A549 (cell line): ENCODE data around the gene PPP6R1. TPM values are rescaled to one million over a fixed set of nuclear protein-coding genes. Genes with fewer than 3 reads are reported as not detected.

Experiments used
- ATAC-seq, 2 experiments: fragments of 200-7000 bp in 1 of 2; fragments of >200 bp in 1 of 2; cut with Nextera tagmentation in 1 of 2; cut with Tn5 transposase in 1 of 2; 3 replicates each; pipeline versions ENCODE4 v1.8.0 to v1.9.1; 2018 to 2020; ENCODE audit warnings: mild to moderate bottlenecking in 1 of 2, moderate library complexity in 1 of 2
- CTCF ChIA-PET: fragments of 300-600 bp; sonication (Branson Sonifier 250); formaldehyde crosslinking; extraction: SDS; loops from one replicate; lab custom pipeline; 2021; ENCODE audit warnings: antibody characterized with exemption, inconsistent platforms; lab: Yijun Ruan, JAX
- POLR2A ChIA-PET: fragments of 350-600 bp; formaldehyde crosslinking; extraction: SDS; loops from one replicate; lab custom pipeline; 2021; ENCODE audit warnings: antibody characterized with exemption, inconsistent platforms; lab: Yijun Ruan, JAX
- DNase-seq, 2 experiments: peaks; one replicate each; pipeline versions ENCODE4 v3.0.0 to v3.0.0-alpha.2; 2011 to 2016; ENCODE audit warnings: low read depth in 1 of 2, low spot score in 1 of 2
- FAIRE-seq: peaks from 2 replicates; lab custom pipeline; 2011; peaks lifted over from hg19 to GRCh38; lab: Jason Lieb, UNC
- H3K27ac ChIP-seq, 2 experiments: fragments of >200 bp; sonication (Bioruptor Twin); formaldehyde crosslinking; 3 replicates each; pipeline ENCODE4 v1.5.1; 2016 to 2017
- H3K4me1 ChIP-seq: fragments of >200 bp; sonication (Bioruptor Twin); formaldehyde crosslinking; 3 replicates; pipeline ENCODE4 v1.6.1; 2016
- H3K4me2 ChIP-seq: fragments of >200 bp; sonication (Bioruptor Twin); formaldehyde crosslinking; 3 replicates; pipeline ENCODE4 v1.6.1; 2016
- H3K4me3 ChIP-seq: fragments of >200 bp; sonication (Bioruptor Twin); formaldehyde crosslinking; 3 replicates; pipeline ENCODE4 v1.5.1; 2016
- H3K9me3 ChIP-seq: fragments of >200 bp; sonication (Bioruptor Twin); formaldehyde crosslinking; 3 replicates; pipeline ENCODE4 v1.6.1; 2016
- CBX8 ChIP-seq: fragments of 200-600 bp; sonication (generic); IDR thresholded peaks from 2 replicates; pipeline ENCODE4 v1.6.1; 2016
- CEBPB ChIP-seq, 2 experiments: fragments of >200 bp in 1 of 2; sonication (Bioruptor Twin) in 1 of 2; formaldehyde crosslinking in 1 of 2; IDR thresholded peaks; 2 replicates each; pipeline ENCODE4 v1.6.1; 2012 to 2016
- EHMT2 ChIP-seq: fragments of 200-600 bp; sonication (generic); IDR thresholded peaks from 2 replicates; pipeline ENCODE4 v1.6.1; 2016; ENCODE audit warnings: antibody characterized with exemption, low read depth, mild to moderate bottlenecking, moderate library complexity
- FOXS1 ChIP-seq: fragments of 250-450 bp; sonication (Bioruptor Pico); IDR thresholded peaks from 2 replicates; pipeline ENCODE4 v1.5.0; 2020; ENCODE audit warnings: mild to moderate bottlenecking, moderate library complexity
- HDAC2 ChIP-seq: fragments of 200-600 bp; sonication (generic); IDR thresholded peaks from 2 replicates; pipeline ENCODE4 v1.6.1; 2016
- HOXB13 ChIP-seq: fragments of 250-450 bp; sonication (Bioruptor Pico); IDR thresholded peaks from 2 replicates; pipeline ENCODE4 v1.5.0; 2020; ENCODE audit warnings: low read depth, mild to moderate bottlenecking, moderate library complexity
- KDM1A ChIP-seq: fragments of 200-600 bp; sonication (generic); IDR thresholded peaks from 2 replicates; pipeline ENCODE4 v1.6.1; 2016; ENCODE audit warnings: low read depth, mild to moderate bottlenecking
- MAFK ChIP-seq: fragments of 450-650 bp; IDR thresholded peaks from 2 replicates; pipeline ENCODE4 v1.6.1; 2014; ENCODE audit not compliant: partially characterized antibody
- MAZ ChIP-seq: fragments of 150-350 bp; IDR thresholded peaks from 2 replicates; pipeline ENCODE4 v1.6.1; 2014; ENCODE audit warnings: antibody characterized with exemption, low read depth, low read length, borderline replicate concordance
- NFE2L2 ChIP-seq: fragments of 150-350 bp; conservative IDR thresholded peaks from 2 replicates; pipeline ENCODE4 v1.6.1; 2014; ENCODE audit warnings: low read length
- NR3C1 ChIP-seq: fragments of >200 bp; sonication (Bioruptor Twin); formaldehyde crosslinking; IDR thresholded peaks from 3 replicates; pipeline ENCODE4 v1.6.1; 2017
- POLR2A ChIP-seq: IDR thresholded peaks from 2 replicates; pipeline ENCODE4 v1.6.1; 2012; ENCODE audit warnings: mild to moderate bottlenecking, low read length
- RCOR1 ChIP-seq: fragments of 150-350 bp; IDR thresholded peaks from 2 replicates; pipeline ENCODE4 v1.6.1; 2014; ENCODE audit warnings: antibody characterized with exemption, low read length, low read depth
- TFCP2L1 ChIP-seq: fragments of 250-450 bp; sonication (Bioruptor Pico); IDR thresholded peaks from 2 replicates; pipeline ENCODE4 v1.5.0; 2021; ENCODE audit warnings: mild to moderate bottlenecking
- WGBS: methylation state at CpG from one replicate; pipeline ENCODE4 v1.1.6; 2017; ENCODE audit errors: missing lambda C conversion rate; 5-methylcytosine and 5-hydroxymethylcytosine counted together
- polyA plus RNA-seq, 4 experiments: library from polyadenylated mRNA; depleted of rRNA in 3 of 4; stranded (reverse); fragments of >200 nt; fragmentation: RNase III in 1 of 4; extraction: RNeasy Plus Mini Kit Qiagen cat#74134 plus additional on column Dnase treatment in 1 of 4; gene quantifications; 2 replicates in 3 of 4; 3 replicates in 1 of 4; pipeline ENCODE4 v1.2.3, GENCODE V29; 2011 to 2017
- TF ChIP-seq, protein P1 (sequence below): fragments of 150-350 bp; IDR thresholded peaks from 2 replicates; pipeline ENCODE4 v1.6.1; 2014; ENCODE audit warnings: low read depth, mild to moderate bottlenecking, low read length
- TF ChIP-seq, protein P2 (sequence below): IDR thresholded peaks from 2 replicates; pipeline ENCODE4 v1.6.1; 2012
- TF ChIP-seq, protein P3 (sequence below): fragments of >200 bp; sonication (Bioruptor Twin); formaldehyde crosslinking; IDR thresholded peaks from 2 replicates; pipeline ENCODE4 v1.6.1; 2016

PPP6R1 gene
- polyA plus RNA-seq, 2 of the 4 experiments (the other 2 are of a cell fraction): 42.9 to 78.0 TPM

DNA sequence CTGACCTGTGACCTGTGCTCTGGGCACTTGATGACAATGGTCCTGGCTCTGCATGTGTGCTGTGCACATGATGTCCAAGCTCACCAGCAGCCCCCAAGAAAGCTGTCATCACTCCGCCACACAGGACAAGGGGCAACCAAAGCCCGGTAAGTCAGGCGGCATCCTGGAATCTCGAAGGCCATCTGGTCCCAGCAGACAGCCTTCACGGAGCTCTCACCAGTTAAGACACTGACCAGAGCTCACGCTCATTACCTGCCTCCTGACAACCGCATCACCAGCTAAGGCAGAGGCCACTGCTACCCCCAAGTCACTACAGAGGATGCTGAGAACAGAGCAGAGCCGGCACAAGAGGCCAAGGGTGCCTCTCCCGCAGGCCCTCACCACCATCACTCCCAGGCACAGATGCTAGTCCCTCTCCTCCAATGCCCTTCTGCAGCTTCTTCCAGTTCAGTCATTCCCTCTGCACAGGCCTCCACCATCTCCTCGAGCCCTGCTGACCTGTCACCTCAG is 10.6 kb downstream of the PPP6R1 start:
- DNase-seq (no peak), FAIRE-seq (no peak), ATAC-seq (peak in 1 of 2 experiments; percentile 3; a peak in 1 of 6 replicates)
- 89% methylated on average over 10 of the region's 10 CpGs for WGBS
- CTCF ChIA-PET: interaction anchor here (0.7 to 1.8 kb wide), 10 partner anchors 17 to 170 kb away, joined by 3 to 4 read pairs (median 3); partner anchors contain the start of gene DNAAF3
- Histone ChIP-seq H3K27ac (no peak overlapping the region), H3K4me1 (peaks cover 22% of the 10 kb centered on the region; the same call in 2 of the 3 replicates), H3K9me3 (no peaks in the 10 kb centered on the region), H3K4me2 (no peak overlapping the region), H3K4me3 (no peak overlapping the region)
- POLR2A ChIA-PET: interaction anchor here (1.0 kb wide), 1 partner anchor 32 kb away, joined by 3 read pairs; no protein-coding TSS in a partner anchor
- TF ChIP-seq RCOR1: no peak
- no peak for TF ChIP-seq HDAC2
- no peak for TF ChIP-seq TFCP2L1 (CRISPR knock-in tag)
- no peak for TF ChIP-seq EHMT2
- TF ChIP-seq KDM1A: no peak
- TF ChIP-seq POLR2A: no peak
- TF ChIP-seq CEBPB (IDR thresholded peaks at IDR 0.05): no peak
- TF ChIP-seq MAZ: no peak
- no peak for TF ChIP-seq NFE2L2
- TF ChIP-seq HOXB13: no peak

DNA sequence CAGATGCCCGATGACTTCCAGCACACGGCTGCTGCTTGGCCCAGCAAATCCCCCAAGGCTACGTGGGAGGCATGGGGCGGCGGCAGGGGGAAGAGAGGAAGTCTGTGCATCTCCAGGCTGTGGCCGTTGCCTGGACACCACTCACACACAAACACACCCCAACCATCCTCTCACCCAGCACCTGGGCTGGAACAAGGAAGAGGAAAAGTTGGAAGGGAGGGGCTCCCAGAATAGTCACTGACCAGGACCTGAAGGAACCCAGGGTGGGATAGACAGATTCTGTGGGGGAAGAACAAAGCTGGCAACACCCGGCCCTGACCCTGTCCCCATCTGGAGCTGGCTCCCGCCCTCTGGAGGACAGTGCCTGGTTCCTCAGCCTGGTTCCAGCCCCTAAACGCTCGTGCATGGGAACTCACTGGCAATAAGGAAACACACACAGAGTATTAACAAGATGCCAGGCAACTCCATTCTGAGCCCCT is 11.2 kb downstream of the PPP6R1 start:
- DNase-seq (peak; percentile 43 to 74), FAIRE-seq (no peak), ATAC-seq (peak; percentile 51 to 69)
- ChIA-PET CTCF (interaction anchor here (0.9 to 1.8 kb wide), 8 partner anchors 8 to 107 kb away, joined by 3 to 5 read pairs (median 3); partner anchors contain the start of gene DNAAF3), POLR2A (interaction anchor here (1.0 kb wide), 1 partner anchor 31 kb away, joined by 3 read pairs; no protein-coding TSS in a partner anchor)
- no peak for TF ChIP-seq RCOR1
- TF ChIP-seq CBX8: no peak
- TF ChIP-seq POLR2A: no peak
- TF ChIP-seq, protein P1, sequence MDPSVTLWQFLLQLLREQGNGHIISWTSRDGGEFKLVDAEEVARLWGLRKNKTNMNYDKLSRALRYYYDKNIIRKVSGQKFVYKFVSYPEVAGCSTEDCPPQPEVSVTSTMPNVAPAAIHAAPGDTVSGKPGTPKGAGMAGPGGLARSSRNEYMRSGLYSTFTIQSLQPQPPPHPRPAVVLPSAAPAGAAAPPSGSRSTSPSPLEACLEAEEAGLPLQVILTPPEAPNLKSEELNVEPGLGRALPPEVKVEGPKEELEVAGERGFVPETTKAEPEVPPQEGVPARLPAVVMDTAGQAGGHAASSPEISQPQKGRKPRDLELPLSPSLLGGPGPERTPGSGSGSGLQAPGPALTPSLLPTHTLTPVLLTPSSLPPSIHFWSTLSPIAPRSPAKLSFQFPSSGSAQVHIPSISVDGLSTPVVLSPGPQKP: no peak
- TF ChIP-seq, protein P2, sequence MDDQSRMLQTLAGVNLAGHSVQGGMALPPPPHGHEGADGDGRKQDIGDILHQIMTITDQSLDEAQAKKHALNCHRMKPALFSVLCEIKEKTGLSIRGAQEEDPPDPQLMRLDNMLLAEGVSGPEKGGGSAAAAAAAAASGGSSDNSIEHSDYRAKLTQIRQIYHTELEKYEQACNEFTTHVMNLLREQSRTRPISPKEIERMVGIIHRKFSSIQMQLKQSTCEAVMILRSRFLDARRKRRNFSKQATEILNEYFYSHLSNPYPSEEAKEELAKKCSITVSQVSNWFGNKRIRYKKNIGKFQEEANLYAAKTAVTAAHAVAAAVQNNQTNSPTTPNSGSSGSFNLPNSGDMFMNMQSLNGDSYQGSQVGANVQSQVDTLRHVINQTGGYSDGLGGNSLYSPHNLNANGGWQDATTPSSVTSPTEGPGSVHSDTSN: no peak
- TF ChIP-seq, protein P3, sequence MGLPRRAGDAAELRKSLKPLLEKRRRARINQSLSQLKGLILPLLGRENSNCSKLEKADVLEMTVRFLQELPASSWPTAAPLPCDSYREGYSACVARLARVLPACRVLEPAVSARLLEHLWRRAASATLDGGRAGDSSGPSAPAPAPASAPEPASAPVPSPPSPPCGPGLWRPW: no peak
- no peak for TF ChIP-seq NR3C1
- no peak for TF ChIP-seq HDAC2
- no peak overlapping the region for H3K4me3 ChIP-seq
- peak overlapping the region in 1 of 2 experiments; percentile 58; a peak in 2 of 6 replicates for H3K27ac ChIP-seq
- H3K4me2 ChIP-seq: no peak overlapping the region
- no peaks in the 10 kb centered on the region for H3K9me3 ChIP-seq
- WGBS: 52% methylated on average over 10 of the region's 10 CpGs
- peaks cover 22% of the 10 kb centered on the region; the same call in 2 of the 3 replicates for H3K4me1 ChIP-seq

DNA sequence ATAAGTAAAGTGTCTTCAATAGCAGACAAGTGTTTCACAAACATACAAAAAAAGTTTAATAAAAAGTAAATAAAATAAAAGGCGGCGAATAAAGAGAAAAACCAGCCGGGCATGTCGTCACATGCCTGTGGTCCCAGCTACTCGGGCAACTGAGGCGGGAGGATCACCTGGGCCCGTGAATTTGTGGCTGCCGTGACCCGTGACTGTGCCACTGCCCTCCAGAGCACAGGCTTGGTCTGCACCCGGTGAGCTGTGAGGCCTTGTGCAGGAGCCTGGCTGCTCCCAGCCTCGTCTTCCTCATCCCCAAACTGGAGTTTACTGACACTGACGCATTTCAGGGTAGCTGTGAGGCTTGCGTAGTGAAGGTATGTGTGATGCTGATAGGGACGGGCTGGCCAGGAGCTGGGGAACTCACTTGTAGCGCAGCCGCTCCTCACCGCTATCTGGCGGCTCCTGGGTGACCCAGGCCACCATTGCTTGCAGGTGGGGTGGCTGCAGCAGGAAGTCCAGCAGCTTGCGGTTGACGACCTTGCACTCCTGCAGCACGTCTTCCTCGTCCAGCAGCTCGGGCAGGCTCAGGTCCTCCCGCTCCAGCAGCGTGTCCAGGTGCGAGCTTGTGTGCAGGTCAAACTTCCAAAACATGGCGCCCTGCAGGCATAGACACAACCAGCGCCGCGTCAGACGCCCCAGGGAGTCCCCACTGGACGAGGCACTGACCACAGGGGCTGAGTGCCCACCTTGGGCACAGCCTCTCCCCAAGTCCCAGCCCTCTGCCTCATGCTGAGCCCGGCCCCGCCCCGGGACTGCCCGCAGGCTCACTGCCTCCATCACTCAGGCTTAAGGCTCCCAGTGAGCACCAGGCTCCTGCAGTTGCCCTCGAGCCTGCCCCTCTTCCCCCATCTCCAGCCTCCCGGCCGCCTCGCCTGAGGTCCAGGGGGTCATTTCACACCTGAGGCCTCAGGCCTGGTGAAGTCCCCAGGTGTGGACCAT is 12.1 kb downstream of the PPP6R1 start:
- TF ChIP-seq MAFK: no peak
- TF ChIP-seq FOXS1 (CRISPR knock-in tag): no peak
- WGBS: 92% methylated on average over 40 of the region's 40 CpGs
- ChIA-PET POLR2A (interaction anchor here (0.6 to 1.2 kb wide), 2 partner anchors 9 to 129 kb away, joined by 3 read pairs; no protein-coding TSS in a partner anchor), CTCF (interaction anchor here (1.1 to 3.2 kb wide), 8 partner anchors 9 to 106 kb away, joined by 3 to 14 read pairs (median 4); no protein-coding TSS in a partner anchor)
- Histone ChIP-seq H3K4me3 (no peak overlapping the region), H3K27ac (peak overlapping the region in 1 of 2 experiments; percentile 58; a peak in 3 of 6 replicates), H3K4me1 (peaks cover 21% of the 10 kb centered on the region; the same call in 2 of the 3 replicates), H3K9me3 (no peaks in the 10 kb centered on the region), H3K4me2 (no peak overlapping the region)
- ATAC-seq (no peak), FAIRE-seq (no peak), DNase-seq (no peak)
